Adrenal gland (tissue), 5 donors: ENCODE data around the gene CDX4.

Experiments used
- CTCF ChIP-seq, 6 experiments: fragments of 450-650 bp in 4 of 6; fragments of 200-600 bp in 2 of 6; sonication (generic) in 1 of 6; IDR thresholded peaks; 1 replicate in 5 of 6; 2 replicates in 1 of 6; pipeline versions ENCODE4 v1.5.1 to v1.8.0; 2016 to 2021; ENCODE audit warnings: antibody characterized with exemption in 6 of 6, mild to moderate bottlenecking in 2 of 6, moderate library complexity in 1 of 6
- POLR2A ChIP-seq, 2 donors: fragments of 450-650 bp; IDR thresholded peaks; one replicate each; pipeline ENCODE4 v1.6.1; 2017; ENCODE audit warnings: antibody characterized with exemption in 2 of 2, mild to moderate bottlenecking in 2 of 2, moderate library complexity in 1 of 2
- donor health status: DM: no; HTN: no; CAD: no.

- TF ChIP-seq CTCF (IDR thresholded peaks at IDR 0.05) (no peak), POLR2A (IDR thresholded peaks at IDR 0.05) (no peak)
These were observed 46.6 kb upstream of the CDX4 start for GRCh38 chrX:73400136-73400748.
